Measurements from ENCODE around the gene INPP5D. TPM values are rescaled to one million over a fixed set of nuclear protein-coding genes. Genes with fewer than 3 reads are reported as not detected.

INPP5D gene
- total RNA-seq, 1 donor from 2014 or later, result 33.3 TPM

GRCh38 chr2:233034091-233034882, 25.9 kb upstream of the INPP5D start:
- no peak for TF ChIP-seq CTCF (IDR thresholded peaks at IDR 0.05)
- no peaks in the 10 kb centered on the region for H3K4me1 ChIP-seq
- peak; percentile 15 for ATAC-seq
- no peak overlapping the region for H3K27ac ChIP-seq
- no peaks in the 10 kb centered on the region for H3K36me3 ChIP-seq
- no peaks in the 10 kb centered on the region for H3K9me3 ChIP-seq
- DNase-seq, result no peak
- H3K27me3 ChIP-seq, result no peaks in the 10 kb centered on the region
- intact Hi-C loops (cut with DNase I), result no loop called here
- no peak overlapping the region for H3K4me3 ChIP-seq

DNA sequence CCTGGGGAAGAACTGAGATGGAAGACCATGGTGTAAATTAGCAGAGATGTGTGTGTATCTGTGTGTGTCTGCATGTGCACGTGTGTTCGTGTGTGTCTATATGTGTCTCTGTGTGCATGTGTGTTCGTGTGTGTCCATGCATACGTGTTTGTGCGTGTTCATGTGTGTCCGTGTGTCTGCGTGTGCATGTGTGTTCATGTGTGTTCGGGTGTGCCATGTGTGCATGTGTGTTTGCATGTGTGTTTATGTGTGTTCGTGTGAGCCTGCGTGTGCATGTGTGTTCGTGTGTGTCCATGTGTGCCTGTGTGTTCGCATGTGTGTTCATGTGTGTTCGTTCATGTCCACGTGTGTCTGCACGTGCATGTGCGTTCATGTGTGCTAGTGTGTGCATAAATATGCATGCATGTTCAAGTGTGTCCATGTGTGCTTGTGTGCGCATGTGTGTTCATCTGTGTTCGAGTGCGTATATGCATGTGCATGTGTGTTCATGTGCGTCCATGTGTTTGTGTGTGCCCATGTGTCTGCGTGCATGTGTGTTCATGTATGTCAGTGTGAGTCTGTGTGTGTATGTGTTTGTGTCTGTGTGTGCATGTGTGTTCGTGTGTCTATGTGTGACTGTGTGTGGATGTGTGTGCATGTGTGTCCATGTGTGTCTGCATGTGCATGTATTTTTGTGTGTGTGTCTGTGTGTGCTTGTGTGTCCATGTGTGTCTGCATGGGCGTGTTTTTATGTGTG, 24.5 kb upstream of the INPP5D start:
- ATAC-seq (no peak), DNase-seq (no peak)
- no peak for TF ChIP-seq CTCF (IDR thresholded peaks at IDR 0.05)
- intact Hi-C loops (cut with DNase I), result no loop called here
- Histone ChIP-seq H3K4me1 (no peaks in the 10 kb centered on the region), H3K27me3 (no peaks in the 10 kb centered on the region), H3K9me3 (no peaks in the 10 kb centered on the region), H3K36me3 (no peaks in the 10 kb centered on the region), H3K27ac (no peak overlapping the region), H3K4me3 (no peak overlapping the region)

DNA sequence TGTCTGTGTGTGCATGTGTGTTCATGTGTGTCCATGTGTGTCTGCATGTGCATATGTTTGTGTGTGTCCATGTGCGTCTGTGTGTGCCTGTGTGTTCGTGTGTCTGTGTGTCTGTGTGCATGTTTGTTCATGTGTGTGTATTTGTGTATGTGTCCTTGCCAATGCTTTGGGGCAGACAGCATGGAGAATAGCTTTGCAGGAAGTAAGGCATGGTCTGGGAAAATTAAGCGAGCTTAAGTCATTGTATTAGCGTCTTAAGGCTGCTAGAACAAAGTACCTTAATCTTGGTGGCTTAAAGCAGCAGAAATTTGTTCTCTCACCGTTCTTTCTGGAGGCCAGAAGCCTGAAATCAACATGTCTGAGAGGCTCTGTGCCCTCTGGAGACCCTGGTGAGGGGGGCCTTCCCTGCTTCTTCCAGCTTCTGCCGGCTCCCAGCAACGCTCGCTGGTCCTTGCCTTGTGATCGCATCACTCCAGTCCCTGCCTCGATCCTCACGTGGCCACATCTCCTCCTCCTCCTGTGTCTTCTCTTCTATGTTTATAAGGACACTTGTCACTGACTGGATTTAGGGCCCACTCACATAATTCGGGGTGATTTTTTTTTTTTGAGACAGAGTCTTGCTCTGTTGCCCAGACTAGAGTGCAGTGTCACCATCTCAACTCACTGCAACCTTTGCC, 23.8 kb upstream of the INPP5D start:
- no peak for ATAC-seq
- H3K4me1 ChIP-seq, result no peaks in the 10 kb centered on the region
- H3K9me3 ChIP-seq, result no peaks in the 10 kb centered on the region
- no peak for TF ChIP-seq CTCF (IDR thresholded peaks at IDR 0.05)
- intact Hi-C loops (cut with DNase I), result no loop called here
- no peaks in the 10 kb centered on the region for H3K27me3 ChIP-seq
- H3K36me3 ChIP-seq, result no peaks in the 10 kb centered on the region
- H3K4me3 ChIP-seq, result no peak overlapping the region
- H3K27ac ChIP-seq, result no peak overlapping the region
- no peak for DNase-seq

DNA sequence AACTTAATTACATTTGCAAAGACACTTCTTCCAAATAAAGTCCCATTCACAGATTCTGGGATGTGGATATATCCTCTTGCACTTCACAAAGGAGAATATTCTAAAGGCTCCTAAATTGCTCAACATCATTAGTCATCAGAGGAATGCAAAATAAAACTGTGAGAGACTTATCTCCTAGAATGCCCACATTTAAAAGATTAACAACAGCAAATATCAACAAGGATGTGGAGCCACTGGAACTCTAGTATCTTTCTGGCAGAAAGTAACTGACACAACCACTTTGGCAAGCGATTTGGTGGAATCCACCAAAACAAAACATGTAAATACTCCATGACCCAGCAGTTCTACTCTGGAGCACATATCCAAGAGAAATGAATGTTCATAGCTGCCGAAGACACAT, 23.1 kb upstream of the INPP5D start:
- intact Hi-C loops (cut with DNase I), result no loop called here
- no peaks in the 10 kb centered on the region for H3K27me3 ChIP-seq
- H3K4me1 ChIP-seq, result no peaks in the 10 kb centered on the region
- DNase-seq, result no peak
- H3K4me3 ChIP-seq, result no peak overlapping the region
- no peak overlapping the region for H3K27ac ChIP-seq
- no peaks in the 10 kb centered on the region for H3K36me3 ChIP-seq
- no peak for TF ChIP-seq CTCF (IDR thresholded peaks at IDR 0.05)
- no peak for ATAC-seq
- H3K9me3 ChIP-seq, result no peaks in the 10 kb centered on the region

- DNase-seq (no peak), ATAC-seq (no peak)
- no peaks in the 10 kb centered on the region for H3K27me3 ChIP-seq
- TF ChIP-seq CTCF (IDR thresholded peaks at IDR 0.05), result no peak
- no peak overlapping the region for H3K4me3 ChIP-seq
- intact Hi-C loops (cut with DNase I), result no loop called here
- H3K9me3 ChIP-seq, result no peaks in the 10 kb centered on the region
- H3K27ac ChIP-seq, result no peak overlapping the region
- no peaks in the 10 kb centered on the region for H3K36me3 ChIP-seq
- no peaks in the 10 kb centered on the region for H3K4me1 ChIP-seq
These were observed 20.8 kb upstream of the INPP5D start for GRCh38 chr2:233039212-233039845.
